Breast epithelium (tissue), 3 donors: ENCODE measurements around the gene TMEM238L.

Experiments
- CTCF ChIP-seq, 3 donors: fragments of 450-650 bp; IDR thresholded peaks; one replicate each; pipeline ENCODE4 v1.5.1; 2016 to 2017; ENCODE audit warnings: antibody characterized with exemption in 3 of 3, mild to moderate bottlenecking in 3 of 3, moderate library complexity in 3 of 3
- POLR2A ChIP-seq: fragments of 450-650 bp; IDR thresholded peaks from one replicate; pipeline ENCODE4 v1.6.1; 2016; ENCODE audit warnings: antibody characterized with exemption, mild to moderate bottlenecking, moderate library complexity
- POLR2AphosphoS5 ChIP-seq, 3 donors: sonication (generic); formaldehyde crosslinking; IDR thresholded peaks; one replicate each; pipeline ENCODE4 v1.6.1; 2017; ENCODE audit warnings: antibody characterized with exemption in 3 of 3

DNA sequence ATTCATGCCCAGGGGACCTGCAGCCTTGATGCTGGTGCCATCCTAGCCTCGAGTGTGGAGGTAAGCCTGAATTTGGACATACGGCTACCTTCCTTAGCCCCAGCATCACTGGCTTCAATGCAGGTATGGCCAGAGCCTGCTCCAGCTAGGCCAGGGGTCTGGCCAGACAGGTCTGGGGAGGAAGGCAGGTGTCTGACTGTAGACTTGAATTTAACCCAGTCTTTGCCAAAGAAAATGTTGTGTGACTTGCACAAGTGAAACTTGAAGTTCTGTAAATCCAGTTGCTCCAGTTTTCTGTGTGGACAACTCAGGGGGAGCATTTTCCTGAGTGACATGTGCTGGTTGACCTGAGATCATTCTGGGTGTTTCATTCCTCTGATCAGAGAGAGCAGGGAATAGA lies 32.8 kb downstream of the TMEM238L start:
- TF ChIP-seq POLR2AphosphoS5 (IDR thresholded peaks at IDR 0.05) (no peak), POLR2A (no peak), CTCF (IDR thresholded peaks at IDR 0.05) (no peak)
